ENCODE measurements around the gene IRAK4. TPM values are rescaled to one million over a fixed set of nuclear protein-coding genes. Genes with fewer than 3 reads are reported as not detected.
A peak's percentile ranks its signal among the peaks of the same experiment; 100 is the strongest.

IRAK4 gene
- polyA plus RNA-seq, 4 donors = 12.2 to 17.1 (median 15.1) TPM

DNA sequence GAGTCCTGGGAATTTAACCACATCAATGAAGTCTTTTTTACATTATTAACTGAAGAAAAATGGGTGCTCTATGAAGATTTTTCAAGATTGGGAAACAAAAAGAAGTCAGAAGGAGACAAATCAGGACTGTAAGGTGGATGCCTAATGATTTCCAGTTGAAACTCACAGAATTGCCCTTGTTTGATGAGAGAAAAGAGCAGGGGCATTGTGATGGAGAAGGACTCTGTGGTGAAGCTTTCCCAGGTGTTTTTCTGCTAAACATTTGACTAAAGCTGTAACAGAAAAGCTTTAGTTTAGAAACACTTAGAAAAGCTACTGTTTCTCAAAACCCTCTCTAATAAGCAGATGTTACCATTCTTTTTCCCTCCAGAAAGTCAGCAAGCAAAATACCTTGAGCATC lies 5.8 kb downstream of the IRAK4 start:
- DNase-seq (ENCODE audit: low read depth in 4 of 4, low spot score in 3 of 4) = no peak

GRCh38 chr12:43766291-43766690 lies 7.5 kb downstream of the IRAK4 start:
- no peak for DNase-seq (ENCODE audit: low read depth in 4 of 4, low spot score in 3 of 4)

- peak in 1 of 4 donors; percentile 5 for DNase-seq (ENCODE audit: low read depth in 4 of 4, low spot score in 3 of 4)
Observed at GRCh38 chr12:43776498-43776897, 17.7 kb downstream of the IRAK4 start.

DNA sequence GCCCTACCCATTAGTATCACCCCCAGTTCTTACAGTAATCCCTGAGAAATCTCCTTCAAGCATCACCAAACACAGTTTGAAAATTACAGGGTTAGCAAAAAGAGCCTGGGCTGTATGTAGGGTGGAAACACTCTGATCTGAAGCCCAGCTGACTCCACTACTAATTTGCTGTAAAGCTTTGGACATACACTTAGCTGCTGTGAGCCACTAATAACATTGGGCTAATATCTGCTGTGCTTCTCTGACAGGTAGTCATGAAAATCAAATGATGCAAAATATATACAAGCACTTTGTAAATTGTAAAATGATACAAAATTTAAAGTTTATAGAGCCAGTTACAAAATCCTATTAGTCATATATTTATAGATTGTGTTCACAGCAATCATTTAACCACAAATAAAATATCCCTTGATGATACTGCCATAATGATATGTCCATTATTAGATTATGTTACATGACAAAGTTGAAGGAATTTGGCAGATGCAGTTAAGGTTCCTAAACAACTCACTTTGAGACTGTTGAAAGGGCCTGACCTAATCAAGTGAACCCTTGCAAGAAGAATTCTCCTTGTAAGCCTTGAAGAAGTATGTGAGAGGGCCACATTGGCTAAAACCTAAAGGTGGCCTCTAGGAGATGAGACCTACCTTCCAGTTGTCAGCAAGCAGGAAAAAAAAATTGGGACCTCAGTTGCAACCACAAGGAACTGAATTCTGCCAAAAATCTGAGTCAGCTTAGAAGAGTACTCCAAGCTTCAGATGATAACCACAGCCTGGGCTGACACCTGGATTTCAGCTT lies 28.3 kb downstream of the IRAK4 start:
- no peak for DNase-seq (ENCODE audit: low read depth in 4 of 4, low spot score in 3 of 4)

- no peak for DNase-seq (ENCODE audit: low read depth in 4 of 4, low spot score in 3 of 4)
Observed at GRCh38 chr12:43789941-43790340, 31.2 kb downstream of the IRAK4 start.

DNA sequence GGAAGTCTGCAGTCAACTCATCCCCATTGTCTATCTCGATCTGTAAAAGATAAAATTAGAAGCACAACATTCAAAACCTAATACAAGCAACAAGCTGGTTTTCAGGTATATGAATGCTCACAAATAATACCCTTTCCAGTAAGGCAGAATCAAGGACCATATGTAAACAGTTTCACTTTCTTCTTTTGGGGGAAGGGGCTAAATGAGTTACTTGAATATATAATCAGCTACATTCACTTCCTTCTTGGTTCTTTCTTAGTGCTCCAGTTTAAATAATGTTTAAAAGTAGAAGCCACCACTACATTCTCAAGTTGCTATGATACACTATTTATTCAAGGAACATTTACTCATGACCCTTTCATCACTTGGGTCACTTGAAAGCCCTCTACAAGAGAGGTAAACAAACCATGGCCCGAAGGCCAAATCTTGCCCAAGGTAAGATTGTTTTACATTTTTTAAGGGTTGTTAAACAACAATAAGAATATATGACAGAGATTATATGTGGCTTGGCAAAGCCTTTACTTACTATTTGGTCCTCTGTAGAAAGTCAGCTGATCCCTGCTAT lies 37.0 kb downstream of the IRAK4 start:
- no peak for DNase-seq (ENCODE audit: low read depth in 4 of 4, low spot score in 3 of 4)

GRCh38 chr12:43797561-43798217 lies 38.9 kb downstream of the IRAK4 start:
- DNase-seq (ENCODE audit: low read depth in 4 of 4, low spot score in 3 of 4) = no peak

DNA sequence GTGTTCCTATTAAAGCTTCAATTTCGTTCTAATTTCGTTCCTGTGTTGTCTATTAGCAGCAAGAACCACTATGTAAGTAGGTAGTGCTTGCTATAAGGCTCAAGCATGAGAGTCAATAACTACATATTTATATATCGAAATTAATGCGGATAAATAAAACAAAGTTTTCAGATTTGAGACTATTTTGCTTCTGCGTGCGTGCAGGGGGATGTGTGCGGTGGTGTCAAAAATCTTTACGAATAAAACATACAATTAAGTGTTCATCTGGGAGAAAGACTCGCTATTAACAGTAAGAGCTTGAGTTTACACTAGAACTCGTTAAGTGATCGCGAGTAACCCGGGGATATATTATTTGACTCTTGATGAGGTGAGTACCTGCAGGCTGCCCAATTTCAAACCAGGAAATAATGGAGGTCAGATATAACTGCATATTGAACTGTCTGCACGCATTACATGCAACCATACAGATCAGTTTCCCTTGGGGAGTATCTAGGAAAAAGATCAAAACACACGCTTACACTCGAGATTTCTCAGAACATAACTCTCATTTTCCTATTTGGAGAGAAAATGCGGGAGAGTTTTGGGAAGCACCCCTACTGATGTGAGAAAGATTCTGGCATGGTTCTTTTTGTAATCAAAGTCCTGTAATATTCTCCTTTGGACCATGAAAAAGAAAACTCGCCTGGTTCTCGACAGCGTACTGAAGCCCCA lies 46.6 kb downstream of the IRAK4 start:
- peak in 2 of 4 donors; percentile 13 to 22 for DNase-seq (ENCODE audit: low read depth in 4 of 4, low spot score in 3 of 4)

DNA sequence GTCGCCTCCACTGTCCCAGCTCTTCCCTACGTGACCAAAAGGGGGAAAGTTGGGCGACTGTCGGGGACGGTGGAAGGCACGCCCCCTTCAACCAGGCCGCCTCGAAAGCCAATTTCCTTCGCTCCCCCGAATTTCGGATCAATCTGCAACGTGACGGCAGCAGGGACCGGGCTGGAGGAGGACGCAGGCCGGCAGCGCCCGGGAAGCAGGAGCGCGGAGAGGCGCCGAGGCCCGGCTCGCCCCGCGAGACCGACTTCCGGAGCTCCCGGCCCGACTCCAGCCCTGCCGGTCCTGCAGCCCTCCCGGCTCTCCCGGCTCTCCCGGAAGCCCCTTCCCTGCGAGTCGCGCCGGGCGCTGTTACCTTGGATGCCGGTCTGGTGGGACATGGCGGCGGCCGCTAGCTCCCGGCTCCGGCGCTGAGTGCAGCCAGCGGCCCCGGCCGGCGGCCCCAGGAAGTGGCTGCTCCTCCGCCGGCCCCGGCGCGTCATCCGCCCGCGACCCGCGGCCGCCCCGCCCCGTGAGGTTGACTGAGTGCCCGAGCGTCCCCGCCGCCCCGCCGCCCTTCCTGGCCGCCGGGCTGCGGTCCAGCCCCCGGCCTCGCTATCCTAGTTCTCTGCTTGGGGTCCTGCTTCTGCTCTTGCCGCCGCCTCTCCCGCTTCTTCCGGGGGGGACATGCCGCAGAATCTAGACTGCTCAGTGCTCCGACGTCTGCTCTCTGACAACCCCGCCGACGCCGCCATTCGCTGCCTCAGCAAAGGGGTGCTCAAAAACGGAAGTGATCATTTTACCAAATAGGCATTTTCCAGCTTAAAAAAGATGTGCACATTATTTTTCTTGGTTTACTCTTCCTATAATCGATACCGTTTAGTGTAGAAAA lies 47.3 kb downstream of the IRAK4 start, which contains the start of gene TWF1:
TWF1 (minus strand) TSS at position 458 of the 877 bp plus-strand sequence; CDS start at position 386, 72 bp downstream.
- DNase-seq (ENCODE audit: low read depth in 4 of 4, low spot score in 3 of 4) = peak; percentile 69 to 79 (median 76)

GRCh38 chr12:43806737-43807072 lies 48.0 kb downstream of the IRAK4 start:
- DNase-seq (ENCODE audit: low read depth in 4 of 4, low spot score in 3 of 4) = no peak

GRCh38 chr12:43807386-43807785 lies 48.6 kb downstream of the IRAK4 start:
- no peak for DNase-seq (ENCODE audit: low read depth in 4 of 4, low spot score in 3 of 4)

DNA sequence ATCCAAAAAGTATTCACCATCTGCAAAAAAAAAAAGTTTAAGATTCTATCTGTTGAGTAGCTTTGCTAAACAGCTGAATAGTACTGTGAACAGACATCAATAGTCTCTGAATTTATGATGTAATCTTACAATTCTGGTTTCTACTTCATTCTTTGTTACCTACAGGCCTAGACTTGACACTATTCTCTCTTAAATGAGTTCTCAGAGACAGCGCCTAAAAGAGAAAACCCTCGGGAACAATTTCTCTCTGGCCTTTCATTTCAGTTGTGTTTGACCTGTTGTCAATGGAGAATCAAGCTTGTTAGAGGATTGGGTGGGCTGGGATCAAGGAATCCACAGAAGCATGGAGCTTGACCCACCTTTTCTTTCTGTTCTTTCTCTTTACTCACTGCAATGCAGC lies 53.3 kb downstream of the IRAK4 start:
- no peak for DNase-seq (ENCODE audit: low read depth in 4 of 4, low spot score in 3 of 4)

GRCh38 chr12:43812926-43813325 lies 54.2 kb downstream of the IRAK4 start:
- no peak for DNase-seq (ENCODE audit: low read depth in 4 of 4, low spot score in 3 of 4)

DNA sequence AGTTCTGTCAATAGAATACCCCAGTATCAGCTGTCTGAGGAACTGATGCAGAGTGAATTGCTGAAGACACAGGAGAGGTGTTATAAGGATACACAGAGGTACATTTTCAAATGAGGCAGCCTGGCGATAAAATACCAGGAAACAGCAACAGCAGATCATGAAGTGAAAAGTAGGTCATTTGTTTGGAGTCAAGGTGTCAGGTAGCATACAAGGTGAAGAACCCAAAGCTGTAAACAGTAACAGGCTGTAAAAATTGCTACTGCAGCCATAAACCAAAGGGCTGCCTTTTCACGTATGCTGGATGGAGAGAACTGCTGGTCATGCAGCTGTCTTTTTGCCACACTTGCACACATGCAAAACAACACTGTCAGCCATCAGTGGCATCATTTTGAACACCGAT lies 56.7 kb downstream of the IRAK4 start:
- DNase-seq (ENCODE audit: low read depth in 4 of 4, low spot score in 3 of 4) = no peak

GRCh38 chr12:43816168-43816567 lies 57.4 kb downstream of the IRAK4 start:
- DNase-seq (ENCODE audit: low read depth in 4 of 4, low spot score in 3 of 4) = no peak

- no peak for DNase-seq (ENCODE audit: low read depth in 4 of 4, low spot score in 3 of 4)
Observed at GRCh38 chr12:43824207-43824775, 65.5 kb downstream of the IRAK4 start.

DNA sequence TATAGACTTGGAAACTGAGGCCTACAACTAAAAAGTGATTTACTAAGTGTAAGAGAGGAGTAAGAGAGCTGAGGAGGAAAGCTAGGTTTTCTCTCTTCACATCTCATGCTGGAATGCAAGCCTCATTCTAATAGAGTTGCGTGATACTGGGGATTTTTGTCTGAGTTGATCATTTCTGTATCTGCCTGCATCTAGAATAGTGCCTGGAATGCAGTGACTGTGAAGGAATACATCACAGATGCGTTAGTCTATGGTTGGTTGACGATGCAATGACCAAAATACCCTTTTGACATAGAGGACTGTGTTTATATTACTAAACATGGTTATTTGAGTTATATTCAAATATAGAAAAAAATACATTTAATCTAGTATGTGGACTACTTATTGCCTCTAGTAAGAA lies 67.9 kb downstream of the IRAK4 start:
- no peak for DNase-seq (ENCODE audit: low read depth in 4 of 4, low spot score in 3 of 4)

GRCh38 chr12:43827093-43827492 lies 68.3 kb downstream of the IRAK4 start:
- no peak for DNase-seq (ENCODE audit: low read depth in 4 of 4, low spot score in 3 of 4)

- DNase-seq (ENCODE audit: low read depth in 4 of 4, low spot score in 3 of 4) = no peak
Observed at GRCh38 chr12:43832463-43833168, 73.9 kb downstream of the IRAK4 start.

Measured in right renal pelvis (tissue), 4 donors.